ENCODE results near the gene S100A13.

Gene S100A13

DNA sequence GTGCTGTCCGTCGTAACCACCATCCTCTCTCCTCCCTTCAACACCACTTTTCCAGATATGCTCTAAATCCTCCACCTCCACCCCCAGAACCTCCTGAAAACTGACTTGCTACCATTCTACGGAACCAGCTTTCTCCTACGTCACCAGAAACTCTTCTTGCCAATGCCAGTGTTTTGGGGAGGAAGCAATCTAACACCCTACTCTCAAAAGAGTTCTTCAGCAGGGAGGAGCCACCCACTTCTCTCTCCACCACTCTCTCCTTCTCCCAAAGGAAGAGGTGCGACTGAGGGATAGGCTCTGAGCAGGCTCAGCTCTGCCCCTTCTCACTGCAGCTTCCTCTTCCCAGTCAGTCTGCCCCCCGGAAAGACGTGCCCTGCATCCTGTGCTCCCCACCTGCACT lies 55.6 kb downstream of the S100A13 start:
- DNase-seq (ENCODE audit: low read depth) = no peak

DNA sequence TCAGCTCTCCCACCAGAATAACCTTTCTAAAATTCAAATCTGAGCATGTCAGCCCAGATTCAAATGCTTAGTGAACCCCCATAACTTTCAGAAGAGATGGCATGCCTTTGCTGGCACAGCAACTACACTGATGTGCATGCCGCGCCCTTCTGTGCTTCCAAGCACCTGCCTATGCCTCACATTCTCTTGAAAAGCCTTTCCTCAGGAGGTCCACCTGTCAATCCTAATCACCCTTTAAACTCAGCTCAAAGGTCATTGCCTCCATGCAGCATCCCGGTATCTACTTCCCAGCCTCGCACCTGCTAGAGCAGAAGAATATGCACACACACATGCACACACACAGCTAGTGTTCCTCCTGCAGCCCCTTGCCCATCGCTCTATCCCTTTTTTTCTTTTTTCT lies 56.4 kb downstream of the S100A13 start:
- DNase-seq (ENCODE audit: low read depth) = no peak

DNA sequence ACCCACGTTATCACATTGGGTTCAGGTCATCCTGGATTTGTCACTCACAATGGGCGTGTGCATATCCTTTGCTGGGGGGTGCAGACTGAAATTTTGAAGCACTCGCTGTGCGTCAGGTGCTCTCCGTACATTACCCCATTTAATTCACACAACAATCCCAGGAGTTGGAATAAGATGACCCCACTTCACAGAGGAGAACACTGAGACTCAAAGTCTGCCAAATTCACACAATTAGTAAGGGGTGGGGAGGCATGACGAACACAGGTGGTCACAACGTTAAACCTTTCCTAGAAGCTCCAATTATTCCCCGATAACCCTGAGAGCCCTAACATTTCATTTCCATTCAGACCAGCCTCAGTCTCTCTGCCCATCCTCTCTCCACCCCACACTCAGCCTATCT lies 57.8 kb downstream of the S100A13 start:
- DNase-seq (ENCODE audit: low read depth) = no peak

All from GM04503 (cell line).